ENCODE results near the gene GBP5.

GBP5 gene

DNA sequence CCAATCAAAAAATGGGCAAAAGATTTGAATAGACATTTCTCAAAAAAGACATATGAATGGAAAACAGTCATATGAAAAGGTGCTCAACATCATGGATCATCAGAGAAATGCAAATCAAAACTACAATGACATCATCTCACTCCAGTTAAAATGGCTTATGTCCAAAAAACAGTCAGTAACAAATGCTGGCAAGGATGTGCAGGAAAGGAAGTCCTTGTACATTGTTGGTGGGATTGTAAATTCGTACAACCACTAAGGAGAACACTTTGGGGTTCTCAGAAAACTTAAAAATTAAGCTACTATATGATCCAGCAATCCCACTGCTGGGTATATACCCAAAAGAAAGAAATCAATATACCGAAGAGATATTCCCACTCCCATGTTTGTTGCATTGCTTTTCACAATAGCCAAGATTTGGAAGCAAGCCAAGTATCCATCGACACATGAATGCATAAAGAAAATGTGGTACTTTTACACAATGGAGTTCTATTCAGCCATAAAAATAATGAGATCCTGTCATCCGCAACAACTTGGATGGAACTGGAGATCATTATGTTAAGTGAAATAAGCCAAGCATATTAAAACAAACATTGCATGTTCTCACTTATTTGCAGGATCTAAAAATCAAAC is 17.9 kb downstream of the GBP5 start:
- H3K27ac ChIP-seq: peak overlapping the region in 2 of 21 experiments; percentile 4 to 39
- no peak overlapping the region for H3K4me3 ChIP-seq

- Histone ChIP-seq H3K27ac (no peak overlapping the region), H3K4me3 (no peak overlapping the region)
Observed at GRCh38 chr1:89243046-89243445, 29.6 kb downstream of the GBP5 start.

All from skin epidermis (tissue), 12 donors.